ENCODE results near the gene COBL.

DNA sequence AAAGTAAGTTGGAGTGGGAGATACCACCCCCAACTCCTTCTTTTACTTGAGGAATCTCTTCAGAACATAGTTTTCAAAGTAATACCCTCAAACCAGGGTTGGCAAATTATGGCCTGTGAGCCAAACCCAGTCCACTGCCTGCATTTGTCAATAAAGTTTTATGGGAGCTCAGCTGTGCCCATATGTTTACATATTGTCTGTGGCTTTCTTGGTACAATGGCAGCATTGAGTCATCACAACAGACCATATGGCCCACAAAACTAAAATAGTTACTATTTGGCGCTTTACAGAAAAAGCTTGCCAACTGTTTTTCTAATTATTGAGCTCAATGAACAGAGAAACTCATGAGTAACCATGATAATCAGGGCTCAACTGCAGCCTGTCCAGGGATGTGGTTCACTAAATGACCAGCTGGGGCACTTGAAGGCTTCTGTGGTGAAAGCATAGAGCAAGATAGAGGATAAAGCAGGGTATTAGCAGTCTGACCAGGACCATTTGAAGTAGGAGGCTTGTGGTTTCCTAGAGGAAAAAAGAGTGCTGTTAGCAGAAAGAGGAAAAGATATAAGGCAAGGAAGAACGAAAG, 337.9 kb downstream of the COBL start:
- TF ChIP-seq POLR2AphosphoS5 (IDR thresholded peaks at IDR 0.05; ENCODE audit: low read depth, low read length) (no peak), POLR2A (IDR thresholded peaks at IDR 0.05; ENCODE audit: low read depth, low read length) (no peak), TAF1 (IDR thresholded peaks at IDR 0.05; ENCODE audit: low read depth, low read length) (no peak), SPI1 (IDR thresholded peaks at IDR 0.05; ENCODE audit: low read depth, low read length) (no peak), POU2F2 (IDR thresholded peaks at IDR 0.05; ENCODE audit: low read depth, low read length) (no peak)
